ENCODE results near the gene GC. TPM values are rescaled to one million over a fixed set of nuclear protein-coding genes. Genes with fewer than 3 reads are reported as not detected.

Gene GC
- total and polyA plus RNA-seq, 2 experiments from 2014 or later: not detected

GRCh38 chr4:71771613-71772012 lies 12.3 kb downstream of the GC start:
- Histone ChIP-seq H3K36me3 (ENCODE audit: low read depth) (no peaks in the 10 kb centered on the region), H3K9me3 (ENCODE audit: low read depth) (no peaks in the 10 kb centered on the region), H3K4me1 (ENCODE audit: insufficient read depth) (no peaks in the 10 kb centered on the region), H3K4me3 (no peak overlapping the region), H4K20me1 (ENCODE audit: insufficient read depth) (no peaks in the 10 kb centered on the region), H3K9me2 (ENCODE audit: insufficient read depth) (no peaks in the 10 kb centered on the region), H3K79me2 (ENCODE audit: insufficient read depth) (no peaks in the 10 kb centered on the region), H2AFZ (no peak overlapping the region), H3K27ac (no peak overlapping the region), H3K9ac (no peak overlapping the region), H3K27me3 (replicated peaks; ENCODE audit: insufficient read depth) (peaks cover 6% of the 10 kb centered on the region; the same call in 1 of the 2 replicates), H3K4me2 (ENCODE audit: unreplicated experiment) (no peak overlapping the region), H3F3A (ENCODE audit: insufficient read depth) (no peaks in the 10 kb centered on the region)
- TF ChIP-seq EZH2 (IDR thresholded peaks at IDR 0.05; ENCODE audit: insufficient read depth, poor library complexity, severe bottlenecking) (no peak), EZH2phosphoT487 (IDR thresholded peaks at IDR 0.05; ENCODE audit: insufficient read depth, low read depth) (no peak)
- WGBS, 2 experiments (ENCODE audit: low coverage in 1 of 2, low lambda C conversion rate in 2 of 2, missing lambda C conversion rate in 2 of 2): 5 to 8% methylated on average over 2 of the region's 2 CpGs
- in situ Hi-C loops (cut with MboI): no loop called here
- DNase-seq: no peak

GRCh38 chr4:71769434-71769833 lies 14.4 kb downstream of the GC start:
- Histone ChIP-seq H3K4me1 (ENCODE audit: insufficient read depth) (no peaks in the 10 kb centered on the region), H3K4me3 (no peak overlapping the region), H3K27ac (no peak overlapping the region), H3K9ac (no peak overlapping the region), H2AFZ (no peak overlapping the region), H3K79me2 (ENCODE audit: insufficient read depth) (no peaks in the 10 kb centered on the region), H4K20me1 (ENCODE audit: insufficient read depth) (no peaks in the 10 kb centered on the region), H3K9me3 (ENCODE audit: low read depth) (no peaks in the 10 kb centered on the region), H3F3A (ENCODE audit: insufficient read depth) (no peaks in the 10 kb centered on the region), H3K36me3 (ENCODE audit: low read depth) (no peaks in the 10 kb centered on the region), H3K27me3 (replicated peaks; ENCODE audit: insufficient read depth) (peaks cover 16% of the 10 kb centered on the region), H3K9me2 (ENCODE audit: insufficient read depth) (no peaks in the 10 kb centered on the region), H3K4me2 (ENCODE audit: unreplicated experiment) (no peak overlapping the region)
- in situ Hi-C loops (cut with MboI): no loop called here
- no peak for DNase-seq
- WGBS, 2 experiments (ENCODE audit: low coverage in 1 of 2, low lambda C conversion rate in 2 of 2, missing lambda C conversion rate in 2 of 2): 23 to 25% methylated on average over 3 of the region's 3 CpGs
- TF ChIP-seq EZH2phosphoT487 (IDR thresholded peaks at IDR 0.05; ENCODE audit: insufficient read depth, low read depth): no peak
- TF ChIP-seq EZH2 (IDR thresholded peaks at IDR 0.05; ENCODE audit: insufficient read depth, poor library complexity, severe bottlenecking): no peak

GRCh38 chr4:71768123-71768522 lies 15.8 kb downstream of the GC start:
- Histone ChIP-seq H4K20me1 (ENCODE audit: insufficient read depth) (no peaks in the 10 kb centered on the region), H3K4me2 (ENCODE audit: unreplicated experiment) (no peak overlapping the region), H3K4me3 (no peak overlapping the region), H3K9me2 (ENCODE audit: insufficient read depth) (no peaks in the 10 kb centered on the region), H3F3A (ENCODE audit: insufficient read depth) (no peaks in the 10 kb centered on the region), H3K9me3 (ENCODE audit: low read depth) (no peaks in the 10 kb centered on the region), H2AFZ (no peak overlapping the region), H3K27ac (no peak overlapping the region), H3K4me1 (ENCODE audit: insufficient read depth) (no peaks in the 10 kb centered on the region), H3K36me3 (ENCODE audit: low read depth) (no peaks in the 10 kb centered on the region), H3K9ac (no peak overlapping the region), H3K27me3 (replicated peaks; ENCODE audit: insufficient read depth) (peaks cover 16% of the 10 kb centered on the region), H3K79me2 (ENCODE audit: insufficient read depth) (no peaks in the 10 kb centered on the region)
- in situ Hi-C loops (cut with MboI): no loop called here
- TF ChIP-seq EZH2 (IDR thresholded peaks at IDR 0.05; ENCODE audit: insufficient read depth, poor library complexity, severe bottlenecking) (no peak), EZH2phosphoT487 (IDR thresholded peaks at IDR 0.05; ENCODE audit: insufficient read depth, low read depth) (no peak)
- no peak for DNase-seq
- WGBS, 2 experiments (ENCODE audit: low coverage in 1 of 2, low lambda C conversion rate in 2 of 2, missing lambda C conversion rate in 2 of 2): 42 to 44% methylated on average over 7 of the region's 7 CpGs

- in situ Hi-C loops (cut with MboI): no loop called here
- no peak for TF ChIP-seq EZH2phosphoT487 (IDR thresholded peaks at IDR 0.05; ENCODE audit: insufficient read depth, low read depth)
- no peak for TF ChIP-seq EZH2 (IDR thresholded peaks at IDR 0.05; ENCODE audit: insufficient read depth, poor library complexity, severe bottlenecking)
- 9 to 14% methylated on average over 2 of the region's 2 CpGs for WGBS, 2 experiments (ENCODE audit: low coverage in 1 of 2, low lambda C conversion rate in 2 of 2, missing lambda C conversion rate in 2 of 2)
- no peaks in the 10 kb centered on the region for H3K4me1 ChIP-seq (ENCODE audit: insufficient read depth)
- peaks cover 16% of the 10 kb centered on the region for H3K27me3 ChIP-seq (replicated peaks; ENCODE audit: insufficient read depth)
- peak; percentile 12 for DNase-seq
- H3K36me3 ChIP-seq (ENCODE audit: low read depth): no peaks in the 10 kb centered on the region
- no peak overlapping the region for H3K4me2 ChIP-seq (ENCODE audit: unreplicated experiment)
- H3K27ac ChIP-seq: no peak overlapping the region
- H2AFZ ChIP-seq: no peak overlapping the region
- no peaks in the 10 kb centered on the region for H3K79me2 ChIP-seq (ENCODE audit: insufficient read depth)
- H3F3A ChIP-seq (ENCODE audit: insufficient read depth): no peaks in the 10 kb centered on the region
- H3K9me2 ChIP-seq (ENCODE audit: insufficient read depth): no peaks in the 10 kb centered on the region
- H3K9ac ChIP-seq: no peak overlapping the region
- H3K9me3 ChIP-seq (ENCODE audit: low read depth): no peaks in the 10 kb centered on the region
- no peaks in the 10 kb centered on the region for H4K20me1 ChIP-seq (ENCODE audit: insufficient read depth)
- H3K4me3 ChIP-seq: no peak overlapping the region
Observed at GRCh38 chr4:71765821-71766383, 18.0 kb downstream of the GC start.

- H3K4me1 ChIP-seq (ENCODE audit: insufficient read depth): no peaks in the 10 kb centered on the region
- no peaks in the 10 kb centered on the region for H3K79me2 ChIP-seq (ENCODE audit: insufficient read depth)
- H3F3A ChIP-seq (ENCODE audit: insufficient read depth): no peaks in the 10 kb centered on the region
- no peak overlapping the region for H3K4me2 ChIP-seq (ENCODE audit: unreplicated experiment)
- H3K9me2 ChIP-seq (ENCODE audit: insufficient read depth): no peaks in the 10 kb centered on the region
- H3K27me3 ChIP-seq (replicated peaks; ENCODE audit: insufficient read depth): peaks cover 16% of the 10 kb centered on the region
- peak; percentile 23 for DNase-seq
- no peaks in the 10 kb centered on the region for H3K9me3 ChIP-seq (ENCODE audit: low read depth)
- WGBS, 2 experiments (ENCODE audit: low coverage in 1 of 2, low lambda C conversion rate in 2 of 2, missing lambda C conversion rate in 2 of 2): 20 to 28% methylated on average over 4 of the region's 4 CpGs
- TF ChIP-seq EZH2phosphoT487 (IDR thresholded peaks at IDR 0.05; ENCODE audit: insufficient read depth, low read depth): no peak
- no peak for TF ChIP-seq EZH2 (IDR thresholded peaks at IDR 0.05; ENCODE audit: insufficient read depth, poor library complexity, severe bottlenecking)
- in situ Hi-C loops (cut with MboI): no loop called here
- H3K9ac ChIP-seq: no peak overlapping the region
- H3K36me3 ChIP-seq (ENCODE audit: low read depth): no peaks in the 10 kb centered on the region
- H4K20me1 ChIP-seq (ENCODE audit: insufficient read depth): no peaks in the 10 kb centered on the region
- no peak overlapping the region for H3K4me3 ChIP-seq
- no peak overlapping the region for H2AFZ ChIP-seq
- H3K27ac ChIP-seq: no peak overlapping the region
Observed at GRCh38 chr4:71765350-71765749, 18.5 kb downstream of the GC start.

Data from GM23248 (cell line).